Mesothelial cell of epicardium (in vitro differentiated cells): ENCODE data around the gene ADCK2. TPM values are rescaled to one million over a fixed set of nuclear protein-coding genes. Genes with fewer than 3 reads are reported as not detected.
A peak's percentile ranks its signal among the peaks of the same experiment; 100 is the strongest.
"Not testable (repeated sequence)": the region's sequence is repeated elsewhere in the genome, so short reads cannot be mapped to it uniquely, and the experiment has no call there.

Source experiments
- DNase-seq, 2 experiments: peaks; one replicate each; pipeline ENCODE4 v3.0.0; 2021; ENCODE audit warnings: low spot score in 2 of 2; ENCODE audit not compliant: unreplicated experiment in 2 of 2
- H3K27ac Mint-ChIP-seq: 2 replicates; pipeline ENCODE4 v1.8.0; 2021; ENCODE audit warnings: mixed read lengths
- H3K27me3 Mint-ChIP-seq: 2 replicates; pipeline ENCODE4 v1.8.0; 2021; ENCODE audit warnings: low read depth, mixed read lengths
- H3K36me3 Mint-ChIP-seq: 2 replicates; pipeline ENCODE4 v1.8.0; 2021; ENCODE audit warnings: mixed read lengths
- H3K4me1 Mint-ChIP-seq: 2 replicates; pipeline ENCODE4 v1.8.0; 2021; ENCODE audit warnings: mixed read lengths
- H3K4me3 Mint-ChIP-seq: 2 replicates; pipeline ENCODE4 v1.8.0; 2021; ENCODE audit warnings: mild to moderate bottlenecking, moderate library complexity, mixed read lengths
- H3K9me3 Mint-ChIP-seq: 2 replicates; pipeline ENCODE4 v1.8.0; 2021; ENCODE audit warnings: mixed read lengths
- total RNA-seq: library from RNA; stranded (reverse); gene quantifications from 3 replicates; pipeline ENCODE4 v1.2.1, GENCODE V29; 2021
- TF ChIP-seq, protein P1 (sequence below): fragments of 200-600 bp; sonication (generic); IDR thresholded peaks from one replicate; pipeline ENCODE4 v1.5.0; 2021; ENCODE audit warnings: antibody characterized with exemption; ENCODE audit not compliant: unreplicated experiment

Gene ADCK2
- total RNA-seq, 1 donor from 2014 or later = 26.6 TPM

DNA sequence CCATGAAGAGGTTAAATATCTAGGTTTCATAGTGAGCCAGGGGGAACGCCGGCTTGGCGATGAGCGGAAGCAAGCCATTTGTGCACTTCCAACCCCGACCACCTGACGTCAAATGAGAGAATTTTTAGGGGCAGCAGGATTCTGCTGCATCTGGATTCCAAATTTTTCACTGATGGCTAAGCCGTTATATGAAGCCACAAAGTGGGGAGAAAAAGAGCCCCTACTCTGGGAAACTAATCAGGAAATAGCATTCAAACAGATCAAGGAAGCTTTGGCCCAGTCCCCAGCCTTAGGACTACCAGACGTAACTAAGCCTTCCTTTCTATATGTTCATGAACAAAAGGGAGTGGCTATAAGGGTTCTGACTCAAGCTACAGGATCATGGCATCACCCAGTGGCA is 12.9 kb upstream of the ADCK2 start:
- no peaks in the 10 kb centered on the region for H3K9me3 Mint-ChIP-seq
- no peak overlapping the region for H3K4me3 Mint-ChIP-seq
- no peak for DNase-seq
- H3K27me3 Mint-ChIP-seq = peaks cover 7% of the 10 kb centered on the region
- TF ChIP-seq, protein P1, sequence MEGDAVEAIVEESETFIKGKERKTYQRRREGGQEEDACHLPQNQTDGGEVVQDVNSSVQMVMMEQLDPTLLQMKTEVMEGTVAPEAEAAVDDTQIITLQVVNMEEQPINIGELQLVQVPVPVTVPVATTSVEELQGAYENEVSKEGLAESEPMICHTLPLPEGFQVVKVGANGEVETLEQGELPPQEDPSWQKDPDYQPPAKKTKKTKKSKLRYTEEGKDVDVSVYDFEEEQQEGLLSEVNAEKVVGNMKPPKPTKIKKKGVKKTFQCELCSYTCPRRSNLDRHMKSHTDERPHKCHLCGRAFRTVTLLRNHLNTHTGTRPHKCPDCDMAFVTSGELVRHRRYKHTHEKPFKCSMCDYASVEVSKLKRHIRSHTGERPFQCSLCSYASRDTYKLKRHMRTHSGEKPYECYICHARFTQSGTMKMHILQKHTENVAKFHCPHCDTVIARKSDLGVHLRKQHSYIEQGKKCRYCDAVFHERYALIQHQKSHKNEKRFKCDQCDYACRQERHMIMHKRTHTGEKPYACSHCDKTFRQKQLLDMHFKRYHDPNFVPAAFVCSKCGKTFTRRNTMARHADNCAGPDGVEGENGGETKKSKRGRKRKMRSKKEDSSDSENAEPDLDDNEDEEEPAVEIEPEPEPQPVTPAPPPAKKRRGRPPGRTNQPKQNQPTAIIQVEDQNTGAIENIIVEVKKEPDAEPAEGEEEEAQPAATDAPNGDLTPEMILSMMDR = no peak
- no peak overlapping the region for H3K27ac Mint-ChIP-seq
- H3K36me3 Mint-ChIP-seq = peaks cover 2% of the 10 kb centered on the region
- H3K4me1 Mint-ChIP-seq = peaks cover 19% of the 10 kb centered on the region

DNA sequence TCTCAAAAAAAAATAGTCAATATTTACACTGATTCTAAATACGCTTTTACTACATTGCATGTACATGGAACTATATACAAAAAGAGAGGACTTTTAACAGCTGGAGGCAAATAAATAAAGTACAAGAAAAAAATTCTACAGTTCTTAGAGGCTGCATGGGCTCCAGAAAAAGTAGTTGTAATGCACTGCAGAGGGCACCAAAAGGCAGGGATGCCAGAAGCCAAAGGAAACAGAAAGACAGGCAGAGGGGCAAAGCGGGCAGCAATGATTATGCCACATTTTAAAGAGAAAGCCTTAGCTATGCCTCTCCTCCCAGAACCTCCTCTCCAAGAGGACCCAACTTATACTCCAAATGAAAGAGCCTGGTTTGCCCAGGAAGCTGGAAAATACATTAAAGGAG is 11.6 kb upstream of the ADCK2 start:
- TF ChIP-seq, protein P1 = no peak
- H3K27ac Mint-ChIP-seq = no peak overlapping the region
- H3K4me1 Mint-ChIP-seq = peaks cover 14% of the 10 kb centered on the region
- peaks cover 12% of the 10 kb centered on the region for H3K27me3 Mint-ChIP-seq
- DNase-seq = no peak
- no peak overlapping the region for H3K4me3 Mint-ChIP-seq
- no peaks in the 10 kb centered on the region for H3K9me3 Mint-ChIP-seq
- peaks cover 2% of the 10 kb centered on the region for H3K36me3 Mint-ChIP-seq

DNA sequence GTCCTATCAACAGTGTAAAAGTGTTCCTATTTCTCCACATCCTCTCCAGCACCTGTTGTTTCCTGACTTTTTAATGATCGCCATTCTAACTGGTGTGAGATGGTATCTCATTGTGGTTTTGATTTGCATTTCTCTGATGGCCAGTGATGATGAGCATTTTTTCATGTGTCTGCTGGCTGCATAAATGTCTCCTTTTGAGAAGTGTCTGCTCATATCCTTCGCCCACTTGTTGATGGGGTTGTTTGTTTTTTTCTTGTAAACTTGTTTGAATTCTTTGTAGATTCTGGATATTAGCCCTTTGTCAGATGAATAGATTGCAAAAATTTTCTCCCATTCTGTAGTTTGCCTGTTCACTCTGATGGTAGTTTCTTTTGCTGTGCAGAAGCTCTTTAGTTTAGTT is 9.8 kb upstream of the ADCK2 start:
- not testable (repeated sequence) for DNase-seq, H3K27ac Mint-ChIP-seq, H3K9me3 Mint-ChIP-seq, H3K36me3 Mint-ChIP-seq, H3K4me3 Mint-ChIP-seq, H3K4me1 Mint-ChIP-seq
- H3K27me3 Mint-ChIP-seq = peaks cover 12% of the 10 kb centered on the region

DNA sequence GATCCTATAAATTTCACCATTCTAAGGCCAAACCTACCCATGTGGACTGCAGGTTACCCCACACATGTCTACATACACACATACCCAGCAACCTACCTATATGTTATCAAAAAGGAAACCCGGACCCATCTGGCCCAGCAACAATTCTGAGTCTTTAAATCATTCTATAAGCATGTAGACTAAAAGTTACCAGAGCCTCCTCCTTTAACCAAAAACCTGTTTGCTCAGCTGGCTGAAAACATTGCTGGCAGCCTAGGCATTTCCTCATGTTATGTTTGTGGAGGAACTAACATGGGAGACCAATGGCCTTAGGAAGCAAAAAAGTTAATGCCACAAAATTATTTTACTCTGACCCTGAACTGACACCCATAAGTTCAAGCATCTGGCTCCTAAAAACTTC is 5.3 kb upstream of the ADCK2 start:
- H3K27ac Mint-ChIP-seq = peak overlapping the region; percentile 39
- TF ChIP-seq, protein P1 = no peak

DNA sequence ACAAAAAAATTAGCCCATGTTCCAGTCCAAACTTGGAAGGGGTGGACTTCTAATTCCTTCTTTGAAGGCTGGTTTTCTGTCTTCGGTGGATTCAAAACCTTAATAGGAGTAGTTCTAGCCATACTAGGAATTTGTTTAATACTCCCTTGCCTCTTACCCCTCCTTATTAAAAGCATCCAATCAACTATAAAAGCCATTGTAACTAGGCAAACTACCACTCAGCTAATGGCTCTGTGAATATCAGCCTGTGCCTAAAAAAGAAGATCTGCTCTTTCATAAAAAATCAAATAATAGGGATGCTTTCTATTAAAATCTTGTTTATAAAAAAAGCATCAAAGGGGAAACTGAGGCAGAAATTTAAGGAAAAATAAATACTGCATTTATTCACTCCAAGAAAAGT is 4.1 kb upstream of the ADCK2 start:
- Mint-ChIP-seq H3K4me3 (no peak overlapping the region), H3K36me3 (peaks cover 2% of the 10 kb centered on the region), H3K27ac (no peak overlapping the region), H3K9me3 (no peaks in the 10 kb centered on the region), H3K27me3 (peaks cover 10% of the 10 kb centered on the region), H3K4me1 (peaks cover 34% of the 10 kb centered on the region)
- DNase-seq = no peak
- TF ChIP-seq, protein P1 = no peak

More for the DNA sequence above, 5.3 kb upstream of the ADCK2 start:
- Mint-ChIP-seq H3K36me3 (peaks cover 2% of the 10 kb centered on the region), H3K4me3 (no peak overlapping the region), H3K27me3 (peaks cover 12% of the 10 kb centered on the region), H3K9me3 (no peaks in the 10 kb centered on the region), H3K4me1 (peaks cover 32% of the 10 kb centered on the region)
- DNase-seq = no peak

DNA sequence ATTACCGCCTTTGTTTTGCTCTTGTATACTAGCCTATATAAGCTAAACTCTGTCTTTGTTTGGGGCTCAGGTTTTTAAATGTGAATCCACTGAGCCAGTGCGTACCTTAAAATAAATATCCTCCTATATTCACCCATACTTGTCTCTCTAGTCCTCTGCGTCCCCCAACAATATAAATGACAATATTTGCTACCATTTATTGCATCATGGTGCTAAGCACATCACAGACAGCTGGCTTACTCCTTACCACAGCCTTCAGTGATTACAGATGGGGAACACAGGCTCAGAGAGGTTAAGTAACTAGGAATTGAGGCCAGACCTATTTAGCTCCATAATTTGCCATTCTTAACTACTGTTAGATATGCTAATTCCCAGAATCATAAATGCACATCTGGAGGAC is 3.4 kb upstream of the ADCK2 start:
- no peak for DNase-seq
- Mint-ChIP-seq H3K36me3 (no peaks in the 10 kb centered on the region), H3K4me3 (no peak overlapping the region), H3K9me3 (no peaks in the 10 kb centered on the region), H3K27ac (no peak overlapping the region), H3K4me1 (peaks cover 41% of the 10 kb centered on the region), H3K27me3 (peaks cover 7% of the 10 kb centered on the region)
- TF ChIP-seq, protein P1 = no peak

DNA sequence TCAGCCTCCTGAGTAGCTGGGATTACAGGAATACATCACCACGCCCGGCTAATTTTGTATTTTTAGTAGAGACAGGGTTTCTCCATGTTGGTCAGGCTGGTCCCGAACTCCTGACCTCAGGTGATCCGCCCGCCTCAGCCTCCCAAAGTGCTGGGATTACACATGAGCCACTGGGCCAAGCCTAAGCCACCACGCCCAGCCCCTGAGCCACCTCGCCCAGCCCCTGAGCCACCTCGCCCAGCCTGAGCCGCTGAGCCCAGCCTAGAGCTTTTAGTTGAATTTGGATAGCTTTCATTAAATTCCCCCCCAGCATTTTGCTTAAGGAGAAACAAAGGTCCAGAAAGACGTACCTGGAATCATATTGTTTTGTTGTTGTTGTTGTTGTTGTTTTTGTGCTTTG is 2.9 kb upstream of the ADCK2 start:
- H3K27me3 Mint-ChIP-seq, H3K4me3 Mint-ChIP-seq, DNase-seq, H3K36me3 Mint-ChIP-seq, H3K9me3 Mint-ChIP-seq, H3K27ac Mint-ChIP-seq: not testable (repeated sequence)
- peaks cover 46% of the 10 kb centered on the region for H3K4me1 Mint-ChIP-seq
